H1 (cell line): ENCODE data around the gene LNX2.

ENCODE experiments used
- ATF3 ChIP-seq: IDR thresholded peaks from 2 replicates; pipeline ENCODE4 v1.6.1; 2011; ENCODE audit warnings: low read depth, mild to moderate bottlenecking, low read length; ENCODE audit not compliant: insufficient read depth
- CHD2 ChIP-seq: IDR thresholded peaks from 2 replicates; pipeline ENCODE4 v1.6.1; 2012; ENCODE audit warnings: low read length, improper control_type of control experiment
- CTCF ChIP-seq, 3 experiments: IDR thresholded peaks; 1 replicate in 2 of 3; 2 replicates in 1 of 3; pipeline versions ENCODE4 v1.5.1 to v1.6.1; 2011; ENCODE audit warnings: low read length in 3 of 3, mild to moderate bottlenecking in 3 of 3, inconsistent platforms in 2 of 3, low read depth in 1 of 3, moderate library complexity in 1 of 3; ENCODE audit not compliant: insufficient read depth in 1 of 3; ENCODE audit errors: control extremely low read depth in 1 of 3
- EGR1 ChIP-seq: IDR thresholded peaks from 2 replicates; pipeline ENCODE4 v1.6.1; 2011; ENCODE audit warnings: low read depth, low read length, borderline replicate concordance
- EZH2 ChIP-seq: fragments of 200-600 bp; sonication (generic); IDR thresholded peaks from 2 replicates; pipeline ENCODE4 v1.7.1; 2012; ENCODE audit warnings: low read depth, mild to moderate bottlenecking, moderate library complexity, low read length, inconsistent platforms; ENCODE audit not compliant: severe bottlenecking
- KDM1A ChIP-seq: fragments of 200-600, 300-600 bp; sonication (generic); IDR thresholded peaks from 2 replicates; pipeline ENCODE4 v1.7.1; 2016; ENCODE audit warnings: mild to moderate bottlenecking, low read length, borderline replicate concordance
- MAX ChIP-seq: IDR thresholded peaks from 2 replicates; pipeline ENCODE4 v1.6.1; 2012; ENCODE audit warnings: inconsistent platforms
- POLR2A ChIP-seq, 2 experiments: IDR thresholded peaks; 1 replicate in 1 of 2; 2 replicates in 1 of 2; pipeline ENCODE4 v1.6.1; 2011; ENCODE audit warnings: low read depth in 2 of 2, low read length in 2 of 2, mild to moderate bottlenecking in 2 of 2; ENCODE audit errors: control extremely low read depth in 1 of 2
- POLR2AphosphoS5 ChIP-seq: IDR thresholded peaks from 2 replicates; pipeline ENCODE4 v1.6.1; 2011; ENCODE audit warnings: low read depth, low read length
- TF ChIP-seq, protein P1 (sequence below): IDR thresholded peaks from 2 replicates; pipeline ENCODE4 v1.6.1; 2012; ENCODE audit warnings: low read length, inconsistent platforms

- TF ChIP-seq EZH2 (no peak), MAX (no peak), CHD2 (no peak), ATF3 (no peak), CTCF (IDR thresholded peaks at IDR 0.05; ENCODE audit: control extremely low read depth in 1 of 3, insufficient read depth in 1 of 3, low read depth in 1 of 3, low read length in 3 of 3) (no peak), EGR1 (no peak), POLR2A (IDR thresholded peaks at IDR 0.05; ENCODE audit: control extremely low read depth in 1 of 2, low read depth in 2 of 2, low read length in 2 of 2) (no peak), KDM1A (no peak), POLR2AphosphoS5 (no peak)
- TF ChIP-seq, protein P1, sequence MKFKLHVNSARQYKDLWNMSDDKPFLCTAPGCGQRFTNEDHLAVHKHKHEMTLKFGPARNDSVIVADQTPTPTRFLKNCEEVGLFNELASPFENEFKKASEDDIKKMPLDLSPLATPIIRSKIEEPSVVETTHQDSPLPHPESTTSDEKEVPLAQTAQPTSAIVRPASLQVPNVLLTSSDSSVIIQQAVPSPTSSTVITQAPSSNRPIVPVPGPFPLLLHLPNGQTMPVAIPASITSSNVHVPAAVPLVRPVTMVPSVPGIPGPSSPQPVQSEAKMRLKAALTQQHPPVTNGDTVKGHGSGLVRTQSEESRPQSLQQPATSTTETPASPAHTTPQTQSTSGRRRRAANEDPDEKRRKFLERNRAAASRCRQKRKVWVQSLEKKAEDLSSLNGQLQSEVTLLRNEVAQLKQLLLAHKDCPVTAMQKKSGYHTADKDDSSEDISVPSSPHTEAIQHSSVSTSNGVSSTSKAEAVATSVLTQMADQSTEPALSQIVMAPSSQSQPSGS = no peak
Measured at GRCh38 chr13:27534108-27534980, 86.0 kb downstream of the LNX2 start.
